ENCODE results near the gene XAB2.

The XAB2 gene

GRCh38 chr19:7575434-7576040, 53.8 kb downstream of the XAB2 start:
- no peak for DNase-seq

- no peak for DNase-seq
Measured at GRCh38 chr19:7570761-7571160, 58.6 kb downstream of the XAB2 start.
